Astrocyte (in vitro differentiated cells and primary cell): ENCODE measurements around the gene TKT. TPM values are rescaled to one million over a fixed set of nuclear protein-coding genes. Genes with fewer than 3 reads are reported as not detected.

Source experiments
- DNase-seq: peaks from one replicate; pipeline ENCODE4 v3.0.0-alpha.2; 2010; ENCODE audit warnings: low read depth
- FAIRE-seq: peaks from 2 replicates; lab custom pipeline; 2011; peaks lifted over from hg19 to GRCh38; lab: Jason Lieb, UNC
- H2AFZ ChIP-seq: 2 replicates; pipeline ENCODE4 v1.6.0; 2012; ENCODE audit warnings: low read depth, low read length, inconsistent platforms
- H3K27ac ChIP-seq: 2 replicates; pipeline ENCODE4 v1.5.1; 2011; ENCODE audit warnings: low read depth, low read length, inconsistent platforms
- H3K27me3 ChIP-seq: 2 replicates; pipeline ENCODE4 v1.6.0; 2011; ENCODE audit warnings: low read length, inconsistent platforms; ENCODE audit not compliant: insufficient read depth
- H3K36me3 ChIP-seq: 2 replicates; pipeline ENCODE4 v1.5.1; 2011; ENCODE audit warnings: low read length, inconsistent platforms; ENCODE audit not compliant: insufficient read depth
- H3K4me1 ChIP-seq: 2 replicates; pipeline ENCODE4 v1.5.1; 2011; ENCODE audit warnings: low read length, inconsistent platforms; ENCODE audit not compliant: insufficient read depth
- H3K4me2 ChIP-seq: 2 replicates; pipeline ENCODE4 v1.6.0; 2012; ENCODE audit warnings: low read length, inconsistent platforms
- H3K4me3 ChIP-seq: 2 replicates; pipeline ENCODE4 v1.5.1; 2011; ENCODE audit warnings: low read depth, mild to moderate bottlenecking, low read length, inconsistent platforms; ENCODE audit not compliant: insufficient read depth
- H3K79me2 ChIP-seq: 2 replicates; pipeline ENCODE4 v1.6.0; 2012; ENCODE audit warnings: mild to moderate bottlenecking, low read length, inconsistent platforms; ENCODE audit not compliant: insufficient read depth
- H3K9ac ChIP-seq: 2 replicates; pipeline ENCODE4 v1.6.0; 2012; ENCODE audit warnings: mild to moderate bottlenecking, low read length, inconsistent platforms
- H3K9me3 ChIP-seq: 2 replicates; pipeline ENCODE4 v1.5.1; 2012; ENCODE audit warnings: low read depth, mild to moderate bottlenecking, low read length, inconsistent platforms; ENCODE audit not compliant: insufficient read depth
- H4K20me1 ChIP-seq: 2 replicates; pipeline ENCODE4 v1.6.0; 2012; ENCODE audit warnings: low read length, inconsistent platforms; ENCODE audit not compliant: insufficient read depth
- H3K27ac Mint-ChIP-seq: one replicate; pipeline ENCODE4 v1.8.0; 2021; ENCODE audit warnings: mild to moderate bottlenecking, mixed read lengths; ENCODE audit not compliant: unreplicated experiment
- H3K27me3 Mint-ChIP-seq: one replicate; pipeline ENCODE4 v1.8.0; 2021; ENCODE audit warnings: low read depth, mixed read lengths; ENCODE audit not compliant: unreplicated experiment
- H3K36me3 Mint-ChIP-seq: one replicate; pipeline ENCODE4 v1.8.0; 2021; ENCODE audit warnings: low read depth, mixed read lengths; ENCODE audit not compliant: unreplicated experiment
- H3K4me1 Mint-ChIP-seq: one replicate; pipeline ENCODE4 v1.8.0; 2021; ENCODE audit warnings: low read depth, mixed read lengths; ENCODE audit not compliant: unreplicated experiment
- H3K4me3 Mint-ChIP-seq: one replicate; pipeline ENCODE4 v1.8.0; 2021; ENCODE audit warnings: mild to moderate bottlenecking, moderate library complexity, mixed read lengths; ENCODE audit not compliant: unreplicated experiment
- H3K9me3 Mint-ChIP-seq: one replicate; pipeline ENCODE4 v1.8.0; 2021; ENCODE audit warnings: mild to moderate bottlenecking, mixed read lengths; ENCODE audit not compliant: unreplicated experiment
- EZH2 ChIP-seq: IDR thresholded peaks from 2 replicates; pipeline ENCODE4 v1.6.1; 2012; ENCODE audit warnings: mild to moderate bottlenecking, low read length, inconsistent platforms; ENCODE audit not compliant: insufficient read depth
- total RNA-seq: library from RNA; stranded (reverse); gene quantifications from 2 replicates; pipeline ENCODE4 v1.2.1, GENCODE V29; 2021
- TF ChIP-seq, protein P1 (sequence below): IDR thresholded peaks from 2 replicates; pipeline ENCODE4 v1.5.1; 2011; ENCODE audit warnings: low read depth, mild to moderate bottlenecking, inconsistent platforms, low read length, moderate library complexity; ENCODE audit not compliant: insufficient read depth

The TKT gene
- total RNA-seq, 1 donor from 2014 or later, result 318 TPM

DNA sequence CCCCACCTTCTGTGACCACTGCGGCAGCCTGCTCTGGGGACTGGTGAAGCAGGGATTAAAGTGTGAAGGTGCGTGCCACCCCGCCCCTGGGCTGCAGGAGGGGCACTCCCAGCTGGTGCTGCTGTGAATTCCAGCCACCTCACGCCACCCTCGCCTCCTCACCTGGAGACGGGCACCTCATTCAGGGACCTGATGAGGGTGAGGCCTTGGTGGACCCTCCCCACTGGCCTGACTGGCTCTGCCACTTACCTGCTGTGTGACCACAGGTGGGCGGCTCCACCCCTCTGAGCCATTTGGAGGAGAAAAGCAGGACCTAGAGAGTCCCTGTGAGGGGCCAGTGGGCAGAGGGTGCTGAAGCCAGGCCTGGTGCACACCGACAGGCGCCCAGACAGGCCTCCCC, 72.3 kb downstream of the TKT start:
- Histone ChIP-seq H4K20me1 (no peaks in the 10 kb centered on the region), H3K4me1 (peaks cover 3% of the 10 kb centered on the region), H3K36me3 (no peaks in the 10 kb centered on the region), H3K9me3 (no peaks in the 10 kb centered on the region), H3K9ac (no peak overlapping the region), H3K79me2 (no peaks in the 10 kb centered on the region), H2AFZ (no peak overlapping the region), H3K27me3 (no peaks in the 10 kb centered on the region), H3K4me3 (no peak overlapping the region), H3K27ac (no peak overlapping the region), H3K4me2 (no peak overlapping the region)
- no peak overlapping the region for H3K4me3 Mint-ChIP-seq
- H3K27ac Mint-ChIP-seq, result no peak overlapping the region
- H3K4me1 Mint-ChIP-seq, result peaks cover 8% of the 10 kb centered on the region
- peaks cover 28% of the 10 kb centered on the region for H3K36me3 Mint-ChIP-seq
- TF ChIP-seq EZH2, result no peak
- TF ChIP-seq, protein P1, sequence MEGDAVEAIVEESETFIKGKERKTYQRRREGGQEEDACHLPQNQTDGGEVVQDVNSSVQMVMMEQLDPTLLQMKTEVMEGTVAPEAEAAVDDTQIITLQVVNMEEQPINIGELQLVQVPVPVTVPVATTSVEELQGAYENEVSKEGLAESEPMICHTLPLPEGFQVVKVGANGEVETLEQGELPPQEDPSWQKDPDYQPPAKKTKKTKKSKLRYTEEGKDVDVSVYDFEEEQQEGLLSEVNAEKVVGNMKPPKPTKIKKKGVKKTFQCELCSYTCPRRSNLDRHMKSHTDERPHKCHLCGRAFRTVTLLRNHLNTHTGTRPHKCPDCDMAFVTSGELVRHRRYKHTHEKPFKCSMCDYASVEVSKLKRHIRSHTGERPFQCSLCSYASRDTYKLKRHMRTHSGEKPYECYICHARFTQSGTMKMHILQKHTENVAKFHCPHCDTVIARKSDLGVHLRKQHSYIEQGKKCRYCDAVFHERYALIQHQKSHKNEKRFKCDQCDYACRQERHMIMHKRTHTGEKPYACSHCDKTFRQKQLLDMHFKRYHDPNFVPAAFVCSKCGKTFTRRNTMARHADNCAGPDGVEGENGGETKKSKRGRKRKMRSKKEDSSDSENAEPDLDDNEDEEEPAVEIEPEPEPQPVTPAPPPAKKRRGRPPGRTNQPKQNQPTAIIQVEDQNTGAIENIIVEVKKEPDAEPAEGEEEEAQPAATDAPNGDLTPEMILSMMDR, result no peak
- no peak for FAIRE-seq
- no peaks in the 10 kb centered on the region for H3K27me3 Mint-ChIP-seq
- H3K9me3 Mint-ChIP-seq, result no peaks in the 10 kb centered on the region
- no peak for DNase-seq

DNA sequence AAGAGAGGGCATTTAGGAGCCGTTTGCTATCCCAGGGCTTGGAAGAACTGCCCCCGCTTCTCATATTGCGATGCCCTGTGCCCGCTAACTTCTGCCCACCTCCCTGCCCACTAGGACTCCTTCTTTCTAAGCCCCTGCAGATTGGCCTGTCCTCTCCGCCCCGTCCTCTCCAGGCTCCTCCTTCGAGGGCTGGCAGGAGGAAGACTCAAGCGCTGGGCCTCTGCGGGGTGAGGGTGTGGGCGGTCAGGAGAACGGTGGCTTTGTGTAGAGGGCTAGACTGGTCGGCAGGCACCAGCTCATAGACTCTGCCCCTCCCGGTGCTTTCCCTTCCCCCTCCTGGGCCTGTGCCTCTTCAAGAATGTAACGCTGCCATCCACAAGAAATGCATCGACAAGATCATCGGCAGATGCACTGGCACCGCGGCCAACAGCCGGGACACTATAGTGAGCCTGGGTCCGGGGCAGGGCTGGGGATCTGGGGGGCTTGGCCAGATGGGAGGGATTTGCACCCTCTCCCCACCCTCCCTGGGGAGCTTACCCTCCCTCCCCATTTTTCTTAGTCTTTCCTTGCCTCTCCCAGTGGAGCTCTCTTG, 73.0 kb downstream of the TKT start:
- H3K4me1 Mint-ChIP-seq, result peaks cover 8% of the 10 kb centered on the region
- H3K27ac Mint-ChIP-seq, result no peak overlapping the region
- no peak overlapping the region for H3K4me3 ChIP-seq
- TF ChIP-seq EZH2, result no peak
- TF ChIP-seq, protein P1, result no peak
- H3K79me2 ChIP-seq, result no peaks in the 10 kb centered on the region
- H3K9me3 ChIP-seq, result no peaks in the 10 kb centered on the region
- no peaks in the 10 kb centered on the region for H3K36me3 ChIP-seq
- H3K27ac ChIP-seq, result no peak overlapping the region
- H3K4me3 Mint-ChIP-seq, result no peak overlapping the region
- peaks cover 3% of the 10 kb centered on the region for H3K4me1 ChIP-seq
- H2AFZ ChIP-seq, result no peak overlapping the region
- peaks cover 28% of the 10 kb centered on the region for H3K36me3 Mint-ChIP-seq
- FAIRE-seq, result no peak
- H3K9ac ChIP-seq, result no peak overlapping the region
- no peaks in the 10 kb centered on the region for H3K27me3 ChIP-seq
- H3K9me3 Mint-ChIP-seq, result no peaks in the 10 kb centered on the region
- H3K27me3 Mint-ChIP-seq, result no peaks in the 10 kb centered on the region
- no peak overlapping the region for H3K4me2 ChIP-seq
- no peak for DNase-seq
- no peaks in the 10 kb centered on the region for H4K20me1 ChIP-seq

DNA sequence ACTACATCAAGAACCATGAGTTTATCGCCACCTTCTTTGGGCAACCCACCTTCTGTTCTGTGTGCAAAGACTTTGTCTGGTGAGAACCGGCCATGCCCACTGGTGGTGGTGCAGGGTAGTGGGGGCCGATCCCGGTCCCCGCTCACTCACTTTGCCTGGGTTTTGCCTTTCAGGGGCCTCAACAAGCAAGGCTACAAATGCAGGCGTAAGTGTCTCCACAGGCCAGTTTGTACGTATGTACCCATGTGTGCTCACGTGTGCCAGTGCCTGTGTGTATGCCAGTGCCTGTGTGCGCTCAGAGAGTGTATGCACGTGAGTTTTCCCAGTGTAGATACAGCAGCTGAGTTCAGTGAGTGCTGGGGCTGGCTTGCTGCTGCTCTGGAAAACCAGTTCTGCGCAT, 74.3 kb downstream of the TKT start:
- no peak for TF ChIP-seq EZH2
- TF ChIP-seq, protein P1, result no peak
- FAIRE-seq, result no peak
- no peaks in the 10 kb centered on the region for H3K9me3 Mint-ChIP-seq

More for the DNA sequence above, 74.3 kb downstream of the TKT start:
- Mint-ChIP-seq H3K4me3 (no peak overlapping the region), H3K36me3 (peaks cover 21% of the 10 kb centered on the region), H3K27me3 (no peaks in the 10 kb centered on the region), H3K4me1 (peaks cover under 1% of the 10 kb centered on the region), H3K27ac (no peak overlapping the region)
- H3K4me1 ChIP-seq, result no peaks in the 10 kb centered on the region
- H3K4me3 ChIP-seq, result no peak overlapping the region
- no peaks in the 10 kb centered on the region for H3K79me2 ChIP-seq
- H4K20me1 ChIP-seq, result peaks cover under 1% of the 10 kb centered on the region
- H3K9me3 ChIP-seq, result no peaks in the 10 kb centered on the region
- no peaks in the 10 kb centered on the region for H3K36me3 ChIP-seq
- H2AFZ ChIP-seq, result no peak overlapping the region
- DNase-seq, result no peak
- no peak overlapping the region for H3K4me2 ChIP-seq
- H3K27me3 ChIP-seq, result no peaks in the 10 kb centered on the region
- no peak overlapping the region for H3K9ac ChIP-seq
- no peak overlapping the region for H3K27ac ChIP-seq
